ENCODE data around the gene HAO1. TPM values are rescaled to one million over a fixed set of nuclear protein-coding genes. Genes with fewer than 3 reads are reported as not detected.
"Not testable (repeated sequence)": the region's sequence is repeated elsewhere in the genome, so short reads cannot be mapped to it uniquely, and the experiment has no call there.

The HAO1 gene
- not detected for total RNA-seq

DNA sequence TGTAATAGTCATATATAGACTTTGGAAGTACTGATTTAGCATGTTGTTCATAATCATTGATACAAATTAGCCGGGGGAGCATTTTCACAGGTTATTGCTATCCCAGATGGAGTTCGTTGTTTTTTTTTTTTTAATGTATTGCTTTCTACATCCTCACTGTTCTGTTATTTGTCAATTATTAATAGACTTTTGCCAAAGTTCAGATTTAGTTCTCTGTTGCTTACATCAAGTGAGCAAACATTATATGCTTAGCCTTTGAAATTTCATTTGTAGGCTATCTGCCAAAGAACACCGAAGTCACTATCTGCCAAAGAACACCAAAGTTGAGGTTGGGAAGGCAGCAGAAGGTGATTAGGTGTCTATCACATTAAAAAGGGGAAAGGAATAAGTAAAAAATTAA, at the start of gene HAO1:
Gene HAO1, minus strand, starts transcription at position 118 of the 400 bp plus-strand sequence. Its CDS starts 36 bp downstream, at position 82.
- no peaks in the 10 kb centered on the region for H3K9me3 ChIP-seq (ENCODE audit: low read depth, low read length)
- no peaks in the 10 kb centered on the region for H3K4me1 ChIP-seq (ENCODE audit: insufficient read depth, low read length)
- no peak within 1 kb of the TSS for H3K4me3 ChIP-seq (ENCODE audit: low read length)
- no peaks in the 10 kb centered on the region for H3K27me3 ChIP-seq (ENCODE audit: insufficient read depth, low read length)

- Histone ChIP-seq H3K27me3 (ENCODE audit: insufficient read depth, low read length) (no peaks in the 10 kb centered on the region), H3K9me3 (ENCODE audit: low read depth, low read length) (no peaks in the 10 kb centered on the region), H3K4me3 (ENCODE audit: low read length) (no peak overlapping the region), H3K4me1 (ENCODE audit: insufficient read depth, low read length) (no peaks in the 10 kb centered on the region)
These were observed 49.1 kb upstream of the HAO1 start for GRCh38 chr20:7989379-7989778.

DNA sequence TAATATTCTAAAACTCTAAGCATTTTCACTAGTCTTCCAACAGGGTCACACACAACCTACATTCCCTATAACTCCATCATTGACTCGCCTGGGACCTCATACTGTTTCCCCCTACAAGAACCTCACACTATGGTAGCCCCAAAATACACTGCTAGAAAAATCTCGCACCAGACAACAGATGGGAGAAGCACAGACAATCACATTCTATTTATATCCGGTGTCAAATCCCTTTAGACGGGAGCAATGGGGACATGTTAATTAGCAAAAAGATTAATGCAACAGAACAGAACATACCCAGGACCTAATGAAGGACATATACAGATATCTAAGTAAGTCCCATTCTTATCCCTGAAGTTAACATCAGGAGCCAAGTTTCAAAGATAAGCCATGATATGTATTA, 45.7 kb upstream of the HAO1 start:
- H3K27me3 ChIP-seq (ENCODE audit: insufficient read depth, low read length) = no peaks in the 10 kb centered on the region
- H3K4me3 ChIP-seq (ENCODE audit: low read length) = no peak overlapping the region
- no peaks in the 10 kb centered on the region for H3K9me3 ChIP-seq (ENCODE audit: low read depth, low read length)
- H3K4me1 ChIP-seq (ENCODE audit: insufficient read depth, low read length) = no peaks in the 10 kb centered on the region

DNA sequence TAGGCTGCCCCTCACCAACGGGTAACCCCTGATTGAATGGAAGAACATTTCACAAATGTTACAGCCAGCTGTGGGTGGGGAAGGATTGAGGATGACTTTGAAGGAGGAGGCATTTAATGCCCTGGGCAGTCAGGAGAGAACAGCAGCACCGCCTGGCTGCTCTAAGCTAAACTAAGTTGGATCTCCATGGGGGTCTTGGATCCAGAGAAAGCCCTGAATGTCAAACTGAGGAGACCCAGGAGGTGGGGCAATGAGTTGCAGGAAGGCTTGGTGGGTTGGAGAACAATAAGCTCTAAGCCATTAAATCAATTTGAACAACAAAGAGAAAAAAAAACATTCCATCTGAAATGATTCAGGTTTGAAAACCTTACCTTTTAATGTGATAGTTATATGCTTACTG, 43.9 kb upstream of the HAO1 start:
- Histone ChIP-seq H3K4me3 (ENCODE audit: low read length) (no peak overlapping the region), H3K9me3 (ENCODE audit: low read depth, low read length) (no peaks in the 10 kb centered on the region), H3K27me3 (ENCODE audit: insufficient read depth, low read length) (no peaks in the 10 kb centered on the region), H3K4me1 (ENCODE audit: insufficient read depth, low read length) (no peaks in the 10 kb centered on the region)

DNA sequence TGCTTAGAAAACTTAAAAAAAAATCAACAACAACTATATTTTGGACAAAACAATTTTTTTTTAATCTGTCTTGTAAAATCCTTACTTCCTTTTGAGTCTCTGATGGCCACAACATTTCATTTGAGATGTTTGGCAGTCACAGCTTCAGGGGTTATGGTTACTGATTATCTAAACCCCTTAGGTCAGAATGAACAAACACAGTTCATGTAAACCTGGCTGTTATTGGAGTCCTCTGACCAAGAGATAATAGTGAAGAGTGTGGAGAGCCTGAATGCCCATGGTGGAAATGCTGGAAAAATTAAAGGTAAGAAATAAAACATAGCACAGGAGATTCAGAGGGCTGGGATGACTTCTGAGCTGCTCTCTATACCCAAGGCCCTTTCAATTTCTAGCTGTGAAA, 41.1 kb upstream of the HAO1 start:
- H3K4me3 ChIP-seq (ENCODE audit: low read length) = no peak overlapping the region
- no peaks in the 10 kb centered on the region for H3K4me1 ChIP-seq (ENCODE audit: insufficient read depth, low read length)
- H3K9me3 ChIP-seq (ENCODE audit: low read depth, low read length) = no peaks in the 10 kb centered on the region
- no peaks in the 10 kb centered on the region for H3K27me3 ChIP-seq (ENCODE audit: insufficient read depth, low read length)

GRCh38 chr20:7980332-7981046, 40.2 kb upstream of the HAO1 start:
- Histone ChIP-seq H3K27me3 (ENCODE audit: insufficient read depth, low read length) (no peaks in the 10 kb centered on the region), H3K4me3 (ENCODE audit: low read length) (no peak overlapping the region), H3K9me3 (ENCODE audit: low read depth, low read length) (no peaks in the 10 kb centered on the region), H3K4me1 (ENCODE audit: insufficient read depth, low read length) (no peaks in the 10 kb centered on the region)

- Histone ChIP-seq H3K4me1 (ENCODE audit: insufficient read depth, low read length) (no peaks in the 10 kb centered on the region), H3K27me3 (ENCODE audit: insufficient read depth, low read length) (no peaks in the 10 kb centered on the region), H3K4me3 (ENCODE audit: low read length) (no peak overlapping the region), H3K9me3 (ENCODE audit: low read depth, low read length) (no peaks in the 10 kb centered on the region)
These were observed 37.5 kb upstream of the HAO1 start for GRCh38 chr20:7977709-7978108.

DNA sequence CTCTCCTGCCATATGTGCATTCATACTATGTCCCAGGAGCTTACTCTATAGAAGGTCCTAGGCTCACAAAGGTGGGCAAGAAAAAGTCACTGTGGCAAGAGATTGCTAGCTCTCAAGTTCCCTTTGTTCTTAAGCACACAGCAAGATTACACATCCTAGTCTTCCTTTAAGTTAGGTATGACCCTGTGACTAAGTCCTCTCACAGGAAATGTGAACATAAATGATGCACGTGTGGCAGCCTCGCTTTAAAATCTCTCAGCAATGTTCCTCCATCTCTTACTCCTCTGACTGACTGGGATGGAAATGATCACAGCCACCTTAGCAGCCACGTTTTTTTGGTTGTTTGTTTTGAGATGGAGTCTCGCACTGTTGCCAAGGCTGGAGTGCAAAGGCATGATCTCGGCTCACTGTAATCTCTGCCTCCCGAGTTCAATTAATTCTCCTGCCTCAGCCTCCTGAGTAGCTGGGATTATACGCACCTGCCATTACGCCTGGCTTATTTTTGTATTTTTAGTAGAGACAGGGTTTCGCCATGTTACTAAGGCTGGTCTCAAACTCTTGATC, 35.7 kb upstream of the HAO1 start:
- Histone ChIP-seq H3K9me3 (ENCODE audit: low read depth, low read length) (no peaks in the 10 kb centered on the region), H3K4me1 (ENCODE audit: insufficient read depth, low read length) (no peaks in the 10 kb centered on the region), H3K4me3 (ENCODE audit: low read length) (no peak overlapping the region), H3K27me3 (ENCODE audit: insufficient read depth, low read length) (no peaks in the 10 kb centered on the region)

DNA sequence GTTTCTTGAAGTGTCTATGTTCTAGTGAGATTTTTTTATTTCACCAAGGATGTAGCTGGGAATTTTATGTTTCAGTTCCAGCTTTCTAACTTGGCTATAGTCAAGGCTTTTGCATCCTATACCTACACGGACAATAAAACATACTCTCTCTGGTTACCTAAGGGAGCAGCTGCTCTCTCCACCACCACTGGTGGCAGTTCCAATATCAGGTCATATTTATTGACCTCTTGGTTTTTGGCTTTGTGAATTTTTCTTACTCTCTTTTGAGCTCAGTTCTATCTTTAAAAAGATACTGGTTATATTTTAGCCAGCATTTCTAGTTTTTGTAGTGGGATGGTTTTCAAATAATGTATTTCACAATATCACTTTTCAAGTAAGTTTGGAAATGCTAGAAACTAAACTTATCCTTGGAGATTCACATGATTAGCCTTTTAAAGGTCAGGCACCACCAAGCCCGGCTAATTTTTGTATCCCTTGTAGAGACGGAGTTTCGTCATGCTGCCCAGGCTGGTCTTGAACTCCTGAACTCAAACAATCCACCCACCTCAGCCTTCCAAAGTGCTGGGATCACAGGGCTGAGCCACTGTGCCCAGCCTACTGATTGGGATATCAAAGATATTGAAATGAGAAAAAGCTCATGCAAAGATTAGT, 34.7 kb upstream of the HAO1 start:
- no peaks in the 10 kb centered on the region for H3K27me3 ChIP-seq (ENCODE audit: insufficient read depth, low read length)
- H3K4me1 ChIP-seq (ENCODE audit: insufficient read depth, low read length) = no peaks in the 10 kb centered on the region
- no peak overlapping the region for H3K4me3 ChIP-seq (ENCODE audit: low read length)
- H3K9me3 ChIP-seq (ENCODE audit: low read depth, low read length) = no peaks in the 10 kb centered on the region

DNA sequence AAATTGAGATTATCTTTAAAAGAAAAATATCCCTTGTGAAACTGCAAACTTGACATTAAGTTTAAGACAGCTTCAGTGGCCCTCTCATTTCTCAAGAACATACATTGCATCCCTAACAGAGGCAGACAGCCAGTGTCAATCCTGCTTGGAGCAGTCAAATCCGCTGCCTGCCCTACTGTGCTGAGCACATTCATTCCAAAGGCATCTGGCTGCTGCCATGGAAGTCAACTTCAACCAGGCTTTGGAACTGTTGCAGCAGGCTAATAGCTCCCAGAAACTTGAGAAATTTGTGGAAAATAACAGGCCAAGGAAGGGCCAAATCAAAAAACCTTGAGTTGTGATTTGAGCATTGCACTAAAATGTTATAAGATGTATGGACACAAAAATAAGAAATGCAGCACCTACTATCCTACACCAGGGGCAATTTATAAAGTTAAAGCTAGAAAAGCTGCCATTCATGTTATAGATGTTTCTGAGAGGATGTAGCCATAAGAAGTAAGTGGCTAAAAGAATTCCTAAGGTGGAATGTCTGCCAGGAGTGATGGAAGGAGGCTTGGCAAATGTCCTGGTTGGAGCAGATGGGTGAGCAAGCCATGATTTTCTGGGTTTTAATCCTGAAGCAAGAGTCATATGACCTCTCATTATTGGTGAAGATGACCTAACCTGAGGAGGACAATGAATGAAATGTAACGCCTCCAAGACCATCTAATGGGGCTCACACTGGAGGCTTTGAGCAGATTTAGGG, 31.4 kb upstream of the HAO1 start:
- Histone ChIP-seq H3K4me1 (ENCODE audit: insufficient read depth, low read length) (no peaks in the 10 kb centered on the region), H3K9me3 (ENCODE audit: low read depth, low read length) (no peaks in the 10 kb centered on the region), H3K27me3 (ENCODE audit: insufficient read depth, low read length) (no peaks in the 10 kb centered on the region), H3K4me3 (ENCODE audit: low read length) (no peak overlapping the region)

DNA sequence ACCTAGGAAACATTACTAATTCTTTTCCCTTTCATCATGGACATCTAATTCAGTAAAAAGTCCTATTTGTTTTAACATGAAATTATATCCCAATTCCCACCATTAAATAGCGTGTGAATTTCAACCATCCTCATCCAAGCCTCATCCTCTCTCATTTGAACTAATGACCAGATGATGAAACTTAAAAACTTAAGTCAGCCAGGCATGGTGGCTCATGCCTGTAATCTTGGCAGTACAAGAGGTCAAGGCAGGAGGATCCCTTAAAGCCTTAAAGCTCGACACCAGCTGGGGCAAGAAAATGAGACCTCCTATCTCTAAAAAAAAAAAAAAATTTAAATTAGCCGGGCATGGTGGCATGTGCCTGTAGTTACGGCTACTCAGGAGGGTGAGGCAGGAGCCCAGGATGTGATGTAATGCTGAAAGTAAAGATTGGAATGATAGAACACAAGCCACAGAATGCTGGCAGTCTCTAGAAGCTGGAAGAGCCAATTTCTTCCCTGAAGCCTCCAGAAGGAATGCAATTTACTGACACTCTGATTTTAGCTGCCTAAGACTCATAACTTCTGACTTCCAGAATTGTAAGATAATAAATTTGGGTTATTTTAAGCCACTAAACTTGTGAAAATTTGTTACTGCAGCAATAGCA, 27.1 kb upstream of the HAO1 start:
- peaks cover 3% of the 10 kb centered on the region for H3K27me3 ChIP-seq (ENCODE audit: insufficient read depth, low read length)
- H3K9me3 ChIP-seq (ENCODE audit: low read depth, low read length) = no peaks in the 10 kb centered on the region
- H3K4me1 ChIP-seq (ENCODE audit: insufficient read depth, low read length) = no peaks in the 10 kb centered on the region
- no peak overlapping the region for H3K4me3 ChIP-seq (ENCODE audit: low read length)

DNA sequence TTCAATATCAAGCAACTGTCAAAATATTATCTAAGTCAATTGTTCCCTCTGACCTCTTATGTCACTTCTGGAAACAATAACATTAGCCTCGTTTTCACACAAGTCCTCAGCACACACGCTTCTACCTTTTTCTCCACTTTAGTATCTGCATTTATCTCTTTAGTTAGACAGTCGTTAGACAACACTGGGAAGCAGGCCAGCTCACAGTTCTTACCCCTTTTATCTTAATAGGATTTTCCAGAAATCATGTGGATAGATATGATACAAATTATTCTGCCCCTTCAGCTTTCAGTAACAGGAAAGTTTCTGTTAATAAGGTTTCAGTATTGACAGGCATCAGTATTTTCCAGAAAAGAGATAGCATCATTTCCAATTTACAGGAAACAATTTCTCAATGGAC, 25.9 kb upstream of the HAO1 start:
- H3K9me3 ChIP-seq (ENCODE audit: low read depth, low read length) = no peaks in the 10 kb centered on the region
- no peak overlapping the region for H3K4me3 ChIP-seq (ENCODE audit: low read length)
- H3K4me1 ChIP-seq (ENCODE audit: insufficient read depth, low read length) = no peaks in the 10 kb centered on the region
- H3K27me3 ChIP-seq (ENCODE audit: insufficient read depth, low read length) = peaks cover 3% of the 10 kb centered on the region

DNA sequence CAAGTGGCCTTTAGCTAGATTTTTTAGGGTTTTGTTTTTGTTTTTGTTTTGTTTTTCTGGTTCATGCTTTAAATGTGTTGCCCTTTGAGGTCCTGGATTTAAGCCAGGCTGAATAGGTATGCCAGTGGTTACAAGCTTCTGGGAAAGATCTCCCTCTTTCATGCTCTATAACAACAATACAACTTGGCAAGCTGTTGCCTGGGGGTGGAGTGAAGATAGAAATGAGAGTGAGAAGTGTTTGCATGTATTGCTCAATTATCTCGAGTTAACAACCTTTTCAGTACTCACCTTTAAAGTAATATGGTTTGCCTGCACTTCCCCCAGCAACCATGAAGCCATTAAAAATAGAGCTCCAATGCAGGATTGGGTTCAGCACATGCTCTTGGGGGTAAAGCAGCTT, 19.2 kb upstream of the HAO1 start:
- H3K4me1 ChIP-seq (ENCODE audit: insufficient read depth, low read length) = no peaks in the 10 kb centered on the region
- no peak overlapping the region for H3K4me3 ChIP-seq (ENCODE audit: low read length)
- no peaks in the 10 kb centered on the region for H3K9me3 ChIP-seq (ENCODE audit: low read depth, low read length)
- peaks cover 5% of the 10 kb centered on the region for H3K27me3 ChIP-seq (ENCODE audit: insufficient read depth, low read length)

GRCh38 chr20:7956561-7956960, 16.3 kb upstream of the HAO1 start:
- H3K27me3 ChIP-seq (ENCODE audit: insufficient read depth, low read length); H3K9me3 ChIP-seq (ENCODE audit: low read depth, low read length); H3K4me3 ChIP-seq (ENCODE audit: low read length); H3K4me1 ChIP-seq (ENCODE audit: insufficient read depth, low read length): not testable (repeated sequence)

DNA sequence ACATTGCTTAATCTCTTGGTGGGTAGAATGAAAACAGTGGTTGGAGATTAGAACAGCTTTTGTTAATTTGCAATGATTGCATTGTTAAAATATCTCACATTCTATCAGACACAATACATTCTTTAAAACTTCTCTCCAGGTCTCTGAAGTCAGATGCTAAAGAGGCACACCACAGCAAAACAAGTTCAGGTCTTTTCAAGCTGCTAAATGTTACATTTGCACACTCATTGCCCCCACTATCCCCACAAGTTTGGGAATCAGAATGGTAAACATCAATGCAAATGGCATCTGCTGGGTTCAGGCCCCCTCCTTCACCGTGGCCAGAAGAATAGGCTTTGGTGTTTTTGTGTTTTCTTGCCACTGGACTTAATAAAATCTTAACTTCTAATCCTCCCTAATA, 10.1 kb upstream of the HAO1 start:
- H3K4me3 ChIP-seq (ENCODE audit: low read length) = no peak overlapping the region
- peaks cover 10% of the 10 kb centered on the region for H3K9me3 ChIP-seq (ENCODE audit: low read depth, low read length)
- H3K4me1 ChIP-seq (ENCODE audit: insufficient read depth, low read length) = no peaks in the 10 kb centered on the region
- H3K27me3 ChIP-seq (ENCODE audit: insufficient read depth, low read length) = no peaks in the 10 kb centered on the region
